HL-60 (cell line): Measurements from ENCODE around the gene TNFSF12.

Source experiments
- CTCF ChIP-seq: IDR thresholded peaks from one replicate; pipeline ENCODE4 v1.5.1; 2011; ENCODE audit warnings: low read length, control low read depth, inconsistent platforms; ENCODE audit not compliant: insufficient read depth
- POLR2AphosphoS5 ChIP-seq: IDR thresholded peaks from 2 replicates; pipeline ENCODE4 v1.6.1; 2012; ENCODE audit warnings: low read depth

- TF ChIP-seq CTCF, result no peak
- TF ChIP-seq POLR2AphosphoS5, result no peak
These were observed 44.4 kb downstream of the TNFSF12 start for GRCh38 chr17:7593296-7593695.
